Activated B cell treated with CpG ODN at 0.5 μM for 24 hours (primary cell): ENCODE data around the gene ABI3BP. TPM values are rescaled to one million over a fixed set of nuclear protein-coding genes. Genes with fewer than 3 reads are reported as not detected.

Experiments
- ATAC-seq: fragments of 200-7000 bp; cut with Tn5 transposase; one replicate; pipeline ENCODE4 v1.10.0; 2021; ENCODE audit warnings: low read depth, mild to moderate bottlenecking, moderate library complexity
- CTCF ChIA-PET: fragments of 350-600 bp; sonication (Branson Sonifier 250); formaldehyde crosslinking; loops from one replicate; lab custom pipeline; 2021; ENCODE audit warnings: antibody characterized with exemption; lab: Charles Lee
- POLR2A ChIA-PET: fragments of 350-600 bp; sonication (Branson Sonifier 250); formaldehyde crosslinking; loops from one replicate; lab custom pipeline; 2021; ENCODE audit warnings: antibody characterized with exemption; lab: Charles Lee
- DNase-seq: peaks from one replicate; pipeline ENCODE4 v3.0.0; 2022
- H3K27ac Mint-ChIP-seq: one replicate; pipeline ENCODE4 v1.8.0; 2020; ENCODE audit warnings: mixed read lengths
- H3K27me3 Mint-ChIP-seq: one replicate; pipeline ENCODE4 v1.8.0; 2021; ENCODE audit warnings: mixed read lengths
- H3K36me3 Mint-ChIP-seq: one replicate; pipeline ENCODE4 v1.8.0; 2021; ENCODE audit warnings: low read depth, mixed read lengths
- H3K4me1 Mint-ChIP-seq: one replicate; pipeline ENCODE4 v1.8.0; 2021; ENCODE audit warnings: mixed read lengths
- H3K4me3 Mint-ChIP-seq: one replicate; pipeline ENCODE4 v1.8.0; 2020; ENCODE audit warnings: mild to moderate bottlenecking, mixed read lengths
- H3K9me3 Mint-ChIP-seq: one replicate; pipeline ENCODE4 v1.8.0; 2020; ENCODE audit warnings: mixed read lengths
- intact Hi-C: fragments of 100-400 bp; cut with micrococcal nuclease; formaldehyde crosslinking; loops from one replicate; pipeline ENCODE4 v1.15.1; 2024
- total RNA-seq: library from RNA; stranded (reverse); gene quantifications from 2 replicates; pipeline ENCODE4 v1.2.3, GENCODE V29; 2022
- TF ChIP-seq, protein P1 (sequence below): fragments of 200-600 bp; IDR thresholded peaks from one replicate; pipeline ENCODE4 v1.8.0; 2022; ENCODE audit warnings: antibody characterized with exemption, mild to moderate bottlenecking

The ABI3BP gene
- total RNA-seq, 1 donor from 2014 or later: not detected

DNA sequence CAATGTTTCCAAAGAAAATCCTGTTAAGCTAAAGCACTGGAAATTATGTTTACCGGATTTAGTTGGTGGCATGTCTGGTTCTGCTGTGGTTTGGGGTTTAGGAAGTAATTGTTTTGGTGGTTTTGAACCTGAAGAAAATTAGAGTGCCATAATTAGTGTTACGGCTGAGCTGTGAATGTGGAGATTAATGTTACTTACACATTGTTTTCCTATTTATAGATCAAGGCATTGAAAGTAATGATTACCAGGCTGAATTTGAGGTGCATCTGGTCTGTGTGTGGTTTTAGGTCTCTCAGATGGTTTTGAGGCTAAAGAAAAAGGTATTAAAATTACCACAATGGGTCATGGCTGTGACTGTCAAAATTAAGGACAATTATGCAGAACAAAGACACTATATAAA is 155.1 kb downstream of the ABI3BP start:
- Mint-ChIP-seq H3K27me3 (peaks cover 7% of the 10 kb centered on the region), H3K36me3 (no peaks in the 10 kb centered on the region), H3K4me1 (no peaks in the 10 kb centered on the region), H3K27ac (no peak overlapping the region), H3K9me3 (no peaks in the 10 kb centered on the region), H3K4me3 (no peak overlapping the region)
- CTCF ChIA-PET: no interaction called here
- TF ChIP-seq, protein P1, sequence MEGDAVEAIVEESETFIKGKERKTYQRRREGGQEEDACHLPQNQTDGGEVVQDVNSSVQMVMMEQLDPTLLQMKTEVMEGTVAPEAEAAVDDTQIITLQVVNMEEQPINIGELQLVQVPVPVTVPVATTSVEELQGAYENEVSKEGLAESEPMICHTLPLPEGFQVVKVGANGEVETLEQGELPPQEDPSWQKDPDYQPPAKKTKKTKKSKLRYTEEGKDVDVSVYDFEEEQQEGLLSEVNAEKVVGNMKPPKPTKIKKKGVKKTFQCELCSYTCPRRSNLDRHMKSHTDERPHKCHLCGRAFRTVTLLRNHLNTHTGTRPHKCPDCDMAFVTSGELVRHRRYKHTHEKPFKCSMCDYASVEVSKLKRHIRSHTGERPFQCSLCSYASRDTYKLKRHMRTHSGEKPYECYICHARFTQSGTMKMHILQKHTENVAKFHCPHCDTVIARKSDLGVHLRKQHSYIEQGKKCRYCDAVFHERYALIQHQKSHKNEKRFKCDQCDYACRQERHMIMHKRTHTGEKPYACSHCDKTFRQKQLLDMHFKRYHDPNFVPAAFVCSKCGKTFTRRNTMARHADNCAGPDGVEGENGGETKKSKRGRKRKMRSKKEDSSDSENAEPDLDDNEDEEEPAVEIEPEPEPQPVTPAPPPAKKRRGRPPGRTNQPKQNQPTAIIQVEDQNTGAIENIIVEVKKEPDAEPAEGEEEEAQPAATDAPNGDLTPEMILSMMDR: no peak
- DNase-seq (no peak), ATAC-seq (no peak)
- POLR2A ChIA-PET: no interaction called here
- intact Hi-C loops: no loop called here

DNA sequence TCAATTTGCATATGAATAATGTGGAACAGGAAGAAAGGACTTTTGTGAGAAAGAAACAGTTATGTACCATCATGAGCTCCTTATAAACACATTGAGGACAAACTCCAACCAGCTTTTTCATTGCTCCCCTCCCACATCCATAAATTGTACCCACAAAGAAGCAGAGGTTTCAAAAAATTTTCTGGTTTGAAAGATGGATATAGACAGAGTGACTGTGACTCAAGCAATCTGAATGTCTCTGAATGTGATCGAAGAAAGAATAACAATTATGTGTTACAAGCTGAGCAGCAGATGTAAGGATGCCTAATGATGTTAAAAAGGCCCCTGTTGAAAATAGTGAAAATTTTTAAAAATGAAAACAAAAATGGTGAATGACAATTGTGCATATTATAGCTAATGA is 156.6 kb downstream of the ABI3BP start:
- intact Hi-C loops: no loop called here
- DNase-seq (no peak), ATAC-seq (no peak)
- no peaks in the 10 kb centered on the region for H3K36me3 Mint-ChIP-seq
- H3K4me1 Mint-ChIP-seq: no peaks in the 10 kb centered on the region
- ChIA-PET CTCF (no interaction called here), POLR2A (no interaction called here)
- TF ChIP-seq, protein P1: no peak
- H3K27me3 Mint-ChIP-seq: peaks cover 7% of the 10 kb centered on the region
- H3K9me3 Mint-ChIP-seq: no peaks in the 10 kb centered on the region
- no peak overlapping the region for H3K27ac Mint-ChIP-seq
- H3K4me3 Mint-ChIP-seq: no peak overlapping the region

DNA sequence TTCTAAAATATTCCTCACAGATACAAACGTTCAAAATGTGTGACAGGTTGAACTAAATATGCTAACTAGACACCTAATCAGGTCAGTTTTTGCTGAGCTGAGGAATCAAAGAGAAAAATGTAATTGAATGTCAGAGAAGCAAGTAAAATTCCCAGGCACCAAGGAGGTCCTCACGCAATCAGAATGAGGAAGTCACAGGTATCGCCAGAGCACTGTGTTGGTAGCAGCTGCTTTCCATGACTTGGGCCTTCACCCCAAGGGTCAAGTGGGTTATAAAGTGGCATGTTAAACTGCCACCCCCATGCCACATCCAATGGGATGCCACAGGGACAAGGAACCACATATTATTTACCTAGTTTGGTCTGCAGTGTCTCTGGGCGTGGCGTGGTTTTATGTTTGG is 158.9 kb downstream of the ABI3BP start:
- Mint-ChIP-seq H3K4me3 (no peak overlapping the region), H3K36me3 (no peaks in the 10 kb centered on the region), H3K27ac (no peak overlapping the region), H3K4me1 (no peaks in the 10 kb centered on the region), H3K9me3 (no peaks in the 10 kb centered on the region), H3K27me3 (peaks cover 5% of the 10 kb centered on the region)
- CTCF ChIA-PET: no interaction called here
- POLR2A ChIA-PET: no interaction called here
- TF ChIP-seq, protein P1: no peak
- ATAC-seq: no peak
- intact Hi-C loops: no loop called here
- no peak for DNase-seq

- DNase-seq (no peak), ATAC-seq (no peak)
- Mint-ChIP-seq H3K27ac (no peak overlapping the region), H3K4me3 (no peak overlapping the region), H3K9me3 (no peaks in the 10 kb centered on the region), H3K36me3 (no peaks in the 10 kb centered on the region), H3K4me1 (no peaks in the 10 kb centered on the region), H3K27me3 (peaks cover 5% of the 10 kb centered on the region)
- TF ChIP-seq, protein P1: no peak
- ChIA-PET CTCF (no interaction called here), POLR2A (no interaction called here)
- intact Hi-C loops: no loop called here
These were observed 159.7 kb downstream of the ABI3BP start for GRCh38 chr3:100833483-100833882.

- H3K27ac Mint-ChIP-seq: no peak overlapping the region
- no peaks in the 10 kb centered on the region for H3K36me3 Mint-ChIP-seq
- DNase-seq (no peak), ATAC-seq (no peak)
- no peaks in the 10 kb centered on the region for H3K4me1 Mint-ChIP-seq
- no peak overlapping the region for H3K4me3 Mint-ChIP-seq
- peaks cover 4% of the 10 kb centered on the region for H3K27me3 Mint-ChIP-seq
- TF ChIP-seq, protein P1: no peak
- intact Hi-C loops: no loop called here
- H3K9me3 Mint-ChIP-seq: no peaks in the 10 kb centered on the region
- CTCF ChIA-PET: no interaction called here
- POLR2A ChIA-PET: no interaction called here
These were observed 161.6 kb downstream of the ABI3BP start for GRCh38 chr3:100831629-100832028.
